PC-3 (cell line): Measurements from ENCODE around the gene TMC3. TPM values are rescaled to one million over a fixed set of nuclear protein-coding genes. Genes with fewer than 3 reads are reported as not detected.

Experiments
- ATAC-seq: fragments of 200-7000 bp; cut with Tn5 transposase; 2 replicates; pipeline ENCODE4 v1.9.1; 2020; ENCODE audit warnings: mild to moderate bottlenecking, moderate library complexity
- BruUV-seq: library from RNA; stranded (reverse); fragments of 400-500 nt; replicated peaks from 2 replicates; lab custom pipeline; 2021; lab: Mats Ljungman, UMichigan
- CTCF ChIA-PET: fragments of 300-600 bp; sonication (Branson Sonifier 250); formaldehyde crosslinking; loops from one replicate; lab custom pipeline; 2022; ENCODE audit warnings: antibody characterized with exemption; lab: Charles Lee
- POLR2A ChIA-PET: fragments of 300-600 bp; sonication (Branson Sonifier 250); formaldehyde crosslinking; loops from one replicate; lab custom pipeline; 2022; ENCODE audit warnings: antibody characterized with exemption; ENCODE audit not compliant: unreplicated experiment; lab: Charles Lee
- DNase-seq: peaks from one replicate; pipeline ENCODE4 v3.0.0-alpha.2; 2015
- H2AFZ ChIP-seq: fragments of 300-600 bp; sonication (generic); 2 replicates; pipeline ENCODE4 v1.6.0; 2016; ENCODE audit warnings: antibody characterized with exemption, low read length
- H3F3A ChIP-seq: fragments of 300-600 bp; sonication (generic); one replicate; pipeline ENCODE4 v1.6.0; 2017; ENCODE audit warnings: antibody characterized with exemption, low read length, control low read depth, mild to moderate bottlenecking; ENCODE audit not compliant: unreplicated experiment
- H3K27ac ChIP-seq: fragments of 300-600 bp; sonication (generic); 2 replicates; pipeline ENCODE4 v1.5.1; 2016; ENCODE audit warnings: mild to moderate bottlenecking, low read length
- H3K27me3 ChIP-seq: fragments of 300-600 bp; sonication (generic); 2 replicates; pipeline ENCODE4 v1.6.1; 2016; ENCODE audit warnings: low read length, mixed read lengths
- H3K36me3 ChIP-seq: fragments of 300-600 bp; sonication (generic); 2 replicates; pipeline ENCODE4 v1.6.1; 2016; ENCODE audit warnings: low read depth, mixed run types, low read length, mixed read lengths
- H3K4me1 ChIP-seq: fragments of 300-600 bp; sonication (generic); 2 replicates; pipeline ENCODE4 v1.5.1; 2016; ENCODE audit warnings: low read length; ENCODE audit not compliant: insufficient read depth
- H3K4me2 ChIP-seq: fragments of 300-600 bp; sonication (generic); 2 replicates; pipeline ENCODE4 v1.6.0; 2016; ENCODE audit warnings: low read length
- H3K4me3 ChIP-seq: fragments of 300-600 bp; sonication (generic); 2 replicates; pipeline ENCODE4 v1.5.1; 2016; ENCODE audit warnings: mild to moderate bottlenecking, low read length, mixed read lengths
- H3K79me2 ChIP-seq: fragments of 300-600 bp; sonication (generic); 2 replicates; pipeline ENCODE4 v1.6.1; 2017; ENCODE audit warnings: low read length, mixed read lengths
- H3K9ac ChIP-seq: fragments of 300-600 bp; sonication (generic); 2 replicates; pipeline ENCODE4 v1.6.0; 2016; ENCODE audit warnings: mild to moderate bottlenecking, low read length
- H3K9me2 ChIP-seq: fragments of 300-600 bp; sonication (generic); replicated peaks from 2 replicates; pipeline ENCODE4 v1.6.1; 2016; ENCODE audit warnings: mixed run types, low read length, mixed read lengths
- H3K9me3 ChIP-seq: fragments of 300-600 bp; sonication (generic); 2 replicates; pipeline ENCODE4 v1.6.1; 2016; ENCODE audit warnings: low read length, mixed read lengths
- H4K20me1 ChIP-seq: fragments of 300-600 bp; sonication (generic); 2 replicates; pipeline ENCODE4 v1.6.1; 2016; ENCODE audit warnings: low read length, mixed read lengths
- EZH2 ChIP-seq: fragments of 300-600 bp; sonication (generic); IDR thresholded peaks from one replicate; pipeline ENCODE4 v1.6.1; 2017; ENCODE audit warnings: antibody characterized with exemption, mild to moderate bottlenecking, low read length; ENCODE audit not compliant: unreplicated experiment
- EZH2phosphoT487 ChIP-seq: fragments of 300-600 bp; sonication (generic); IDR thresholded peaks from 2 replicates; pipeline ENCODE4 v1.6.1; 2018; ENCODE audit warnings: mild to moderate bottlenecking, antibody characterized with exemption, low read length, borderline replicate concordance
- intact Hi-C: fragments of 100-400 bp; cut with micrococcal nuclease; formaldehyde crosslinking; loops from 2 replicates; pipeline ENCODE4 v1.9.0; 2023
- total RNA-seq: library from RNA; depleted of rRNA; stranded (reverse); fragments of >200 nt; gene quantifications from 2 replicates; pipeline ENCODE4 v1.2.3, GENCODE V29; 2014
- TF ChIP-seq, protein P1 (sequence below): fragments of 300-600 bp; sonication (generic); conservative IDR thresholded peaks from 2 replicates; pipeline ENCODE4 v1.5.1; 2017; ENCODE audit warnings: antibody characterized with exemption, low read depth, mild to moderate bottlenecking, low read length

Gene TMC3
- total RNA-seq, 1 experiment from 2014 or later: not detected

DNA sequence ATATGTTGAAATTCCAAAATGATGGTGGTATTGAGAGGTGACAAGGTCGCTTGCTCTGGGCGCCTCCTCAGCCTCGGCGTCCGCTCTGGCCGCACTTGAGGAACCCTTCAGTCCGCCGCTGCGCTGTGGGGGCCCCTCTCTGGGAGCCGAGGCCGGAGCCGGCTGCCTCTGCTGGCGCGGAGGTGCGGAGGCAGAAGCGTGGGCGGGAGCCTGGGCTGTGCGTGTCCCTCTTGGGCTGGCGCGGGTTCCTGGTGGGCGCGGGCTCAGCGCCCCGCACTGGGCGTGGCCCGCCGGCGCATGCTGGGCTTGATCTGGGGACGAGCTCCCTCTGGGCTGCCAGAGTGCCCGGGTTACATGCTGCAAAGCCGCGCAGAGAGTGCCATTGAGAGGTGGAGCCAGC is 39.8 kb upstream of the TMC3 start:
- Histone ChIP-seq H3K9ac (no peak overlapping the region), H3K27ac (no peak overlapping the region), H3F3A (no peaks in the 10 kb centered on the region), H3K9me2 (no peaks in the 10 kb centered on the region), H3K79me2 (no peaks in the 10 kb centered on the region), H4K20me1 (no peaks in the 10 kb centered on the region), H3K9me3 (no peaks in the 10 kb centered on the region), H2AFZ (no peak overlapping the region), H3K36me3 (no peaks in the 10 kb centered on the region), H3K4me2 (no peak overlapping the region), H3K27me3 (peaks cover 14% of the 10 kb centered on the region), H3K4me3 (no peak overlapping the region), H3K4me1 (peaks cover 8% of the 10 kb centered on the region)
- intact Hi-C loops: loop anchor here (5.0 kb wide), 2 partner anchors 693 to 773 kb away; no protein-coding TSS in a partner anchor
- no peak for DNase-seq
- ChIA-PET POLR2A (no interaction called here), CTCF (no interaction called here)
- ATAC-seq: no peak
- TF ChIP-seq, protein P1, sequence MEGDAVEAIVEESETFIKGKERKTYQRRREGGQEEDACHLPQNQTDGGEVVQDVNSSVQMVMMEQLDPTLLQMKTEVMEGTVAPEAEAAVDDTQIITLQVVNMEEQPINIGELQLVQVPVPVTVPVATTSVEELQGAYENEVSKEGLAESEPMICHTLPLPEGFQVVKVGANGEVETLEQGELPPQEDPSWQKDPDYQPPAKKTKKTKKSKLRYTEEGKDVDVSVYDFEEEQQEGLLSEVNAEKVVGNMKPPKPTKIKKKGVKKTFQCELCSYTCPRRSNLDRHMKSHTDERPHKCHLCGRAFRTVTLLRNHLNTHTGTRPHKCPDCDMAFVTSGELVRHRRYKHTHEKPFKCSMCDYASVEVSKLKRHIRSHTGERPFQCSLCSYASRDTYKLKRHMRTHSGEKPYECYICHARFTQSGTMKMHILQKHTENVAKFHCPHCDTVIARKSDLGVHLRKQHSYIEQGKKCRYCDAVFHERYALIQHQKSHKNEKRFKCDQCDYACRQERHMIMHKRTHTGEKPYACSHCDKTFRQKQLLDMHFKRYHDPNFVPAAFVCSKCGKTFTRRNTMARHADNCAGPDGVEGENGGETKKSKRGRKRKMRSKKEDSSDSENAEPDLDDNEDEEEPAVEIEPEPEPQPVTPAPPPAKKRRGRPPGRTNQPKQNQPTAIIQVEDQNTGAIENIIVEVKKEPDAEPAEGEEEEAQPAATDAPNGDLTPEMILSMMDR: no peak
- BruUV-seq: no TSS peak

DNA sequence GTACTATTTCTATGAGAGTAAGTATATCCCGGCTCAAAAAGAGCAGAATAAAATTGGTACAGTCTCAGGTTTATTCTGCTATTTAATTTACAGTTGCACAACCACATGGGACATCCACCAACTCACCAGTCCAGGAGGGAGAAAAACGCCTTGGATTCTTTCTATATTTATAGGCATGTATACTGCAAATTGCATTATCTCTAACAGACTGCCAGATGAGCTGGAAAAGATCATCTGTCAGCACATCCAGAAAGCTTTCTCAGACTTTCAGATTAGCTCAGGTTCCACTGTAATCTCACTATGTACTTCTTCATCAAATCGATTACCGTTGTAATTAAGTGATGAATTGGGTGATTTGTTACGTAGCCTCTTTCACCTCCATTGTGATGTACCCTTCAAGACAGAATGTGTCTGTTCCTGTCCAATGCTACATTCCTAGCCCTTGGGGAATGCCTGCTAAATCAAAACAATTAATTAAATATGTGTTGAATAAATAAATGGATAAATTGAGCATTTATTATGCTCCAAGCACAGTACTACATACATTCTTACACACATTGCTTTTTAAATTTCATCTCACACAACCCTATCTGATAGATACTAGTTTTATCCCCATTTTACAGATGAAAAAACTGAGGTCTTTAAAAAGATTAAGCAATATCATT is 38.1 kb upstream of the TMC3 start:
- Histone ChIP-seq H2AFZ (no peak overlapping the region), H3K9ac (no peak overlapping the region), H3K36me3 (no peaks in the 10 kb centered on the region), H3K9me3 (no peaks in the 10 kb centered on the region), H3K9me2 (no peaks in the 10 kb centered on the region), H3K4me2 (no peak overlapping the region), H3K27ac (no peak overlapping the region), H4K20me1 (no peaks in the 10 kb centered on the region), H3K4me1 (no peaks in the 10 kb centered on the region), H3K79me2 (no peaks in the 10 kb centered on the region), H3K4me3 (no peak overlapping the region), H3K27me3 (peaks cover 30% of the 10 kb centered on the region), H3F3A (no peaks in the 10 kb centered on the region)
- BruUV-seq: no TSS peak
- POLR2A ChIA-PET: no interaction called here
- DNase-seq: no peak
- no peak for ATAC-seq
- intact Hi-C loops: loop anchor here (5.0 kb wide), 2 partner anchors 695 to 775 kb away; no protein-coding TSS in a partner anchor
- CTCF ChIA-PET: no interaction called here
- TF ChIP-seq EZH2phosphoT487 (no peak), EZH2 (no peak)
- TF ChIP-seq, protein P1: no peak

DNA sequence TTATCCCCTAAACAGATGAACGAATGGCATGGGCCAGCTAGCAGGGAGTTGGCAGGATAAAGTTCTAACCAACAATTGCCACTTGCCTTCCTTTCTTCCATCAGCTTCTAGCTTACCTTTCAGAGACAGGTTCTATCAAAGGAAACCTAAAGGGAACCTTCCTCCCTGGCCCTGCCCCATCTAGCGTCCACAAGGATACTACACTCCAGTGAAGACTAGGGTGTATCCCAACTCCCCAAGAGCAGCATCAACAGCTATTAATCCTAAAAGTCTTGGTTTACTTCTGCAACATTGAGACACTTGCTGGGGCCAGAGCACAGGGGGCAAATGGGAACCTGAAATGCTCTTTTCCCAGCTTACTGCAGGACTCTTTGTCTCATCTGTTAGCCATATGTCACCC is 37.0 kb upstream of the TMC3 start:
- Histone ChIP-seq H3F3A (no peaks in the 10 kb centered on the region), H2AFZ (no peak overlapping the region), H3K9ac (no peak overlapping the region), H3K36me3 (no peaks in the 10 kb centered on the region), H3K27ac (no peak overlapping the region), H3K9me2 (no peaks in the 10 kb centered on the region), H3K79me2 (no peaks in the 10 kb centered on the region), H3K4me3 (no peak overlapping the region), H3K4me1 (no peaks in the 10 kb centered on the region), H3K4me2 (no peak overlapping the region), H4K20me1 (no peaks in the 10 kb centered on the region), H3K27me3 (peaks cover 34% of the 10 kb centered on the region), H3K9me3 (no peaks in the 10 kb centered on the region)
- ChIA-PET CTCF (interaction anchor here (0.7 kb wide), 1 partner anchor 962 kb away, joined by 6 read pairs; no protein-coding TSS in a partner anchor), POLR2A (no interaction called here)
- no peak for DNase-seq
- intact Hi-C loops: loop anchor here (5.0 kb wide), 2 partner anchors 696 to 776 kb away; no protein-coding TSS in a partner anchor
- no peak for TF ChIP-seq EZH2phosphoT487
- TF ChIP-seq EZH2: no peak
- TF ChIP-seq, protein P1: no peak
- no TSS peak for BruUV-seq
- no peak for ATAC-seq
